Right atrium auricular region (tissue), 2 donors: ENCODE data around the gene MAGI1. TPM values are rescaled to one million over a fixed set of nuclear protein-coding genes. Genes with fewer than 3 reads are reported as not detected.

Experiments
- DNase-seq: peaks from one replicate; pipeline ENCODE4 v3.0.0-alpha.2; 2019; ENCODE audit warnings: low spot score
- H3K27ac ChIP-seq, 2 donors: fragments of 200-600 bp; sonication (generic); 1 replicate in 1 of 2; 2 replicates in 1 of 2; pipeline ENCODE4 v1.5.1; 2016 to 2019
- H3K27me3 ChIP-seq, 2 donors: fragments of 200-600 bp; sonication (generic); one replicate each; pipeline versions ENCODE4 v1.5.1 to v1.6.0; 2017 to 2019
- H3K36me3 ChIP-seq: fragments of 200-600 bp; sonication (generic); one replicate; pipeline ENCODE4 v1.5.1; 2016
- H3K4me1 ChIP-seq, 2 donors: fragments of 200-600 bp; sonication (generic); one replicate each; pipeline versions ENCODE4 v1.5.1 to v1.6.0; 2017 to 2019
- H3K4me3 ChIP-seq, 2 donors: fragments of 200-600 bp; sonication (generic); 1 replicate in 1 of 2; 2 replicates in 1 of 2; pipeline ENCODE4 v1.5.1; 2017 to 2019; ENCODE audit warnings: mild to moderate bottlenecking in 1 of 2, moderate library complexity in 1 of 2
- H3K9me3 ChIP-seq, 2 donors: fragments of 200-600 bp; sonication (generic); one replicate each; pipeline ENCODE4 v1.5.1; 2019
- CTCF ChIP-seq, 2 donors: fragments of 200-600 bp; sonication (generic); IDR thresholded peaks; one replicate each; pipeline ENCODE4 v1.5.1; 2019; ENCODE audit warnings: antibody characterized with exemption in 2 of 2
- total RNA-seq, 2 donors: library from RNA; depleted of rRNA; stranded (reverse); fragments of >200 nt; gene quantifications; one replicate each; pipeline ENCODE4 v1.1.0, GENCODE V29; 2016

MAGI1 gene
- total RNA-seq, 2 donors from 2014 or later = 28.5 to 34.8 TPM

GRCh38 chr3:65472501-65472900 lies 566.2 kb downstream of the MAGI1 start:
- DNase-seq = no peak
- no peak for TF ChIP-seq CTCF (IDR thresholded peaks at IDR 0.05)
- no peaks in the 10 kb centered on the region for H3K36me3 ChIP-seq
- no peak overlapping the region for H3K27ac ChIP-seq
- no peaks in the 10 kb centered on the region for H3K27me3 ChIP-seq
- H3K4me3 ChIP-seq = no peak overlapping the region
- peaks cover 0 to 12% of the 10 kb centered on the region in 2 donors for H3K4me1 ChIP-seq
- H3K9me3 ChIP-seq = no peaks in the 10 kb centered on the region

GRCh38 chr3:65466300-65466988 lies 572.3 kb downstream of the MAGI1 start:
- no peak for DNase-seq
- Histone ChIP-seq H3K4me1 (no peaks in the 10 kb centered on the region), H3K27me3 (no peaks in the 10 kb centered on the region), H3K4me3 (no peak overlapping the region), H3K27ac (no peak overlapping the region), H3K36me3 (no peaks in the 10 kb centered on the region), H3K9me3 (no peaks in the 10 kb centered on the region)
- TF ChIP-seq CTCF (IDR thresholded peaks at IDR 0.05) = no peak

DNA sequence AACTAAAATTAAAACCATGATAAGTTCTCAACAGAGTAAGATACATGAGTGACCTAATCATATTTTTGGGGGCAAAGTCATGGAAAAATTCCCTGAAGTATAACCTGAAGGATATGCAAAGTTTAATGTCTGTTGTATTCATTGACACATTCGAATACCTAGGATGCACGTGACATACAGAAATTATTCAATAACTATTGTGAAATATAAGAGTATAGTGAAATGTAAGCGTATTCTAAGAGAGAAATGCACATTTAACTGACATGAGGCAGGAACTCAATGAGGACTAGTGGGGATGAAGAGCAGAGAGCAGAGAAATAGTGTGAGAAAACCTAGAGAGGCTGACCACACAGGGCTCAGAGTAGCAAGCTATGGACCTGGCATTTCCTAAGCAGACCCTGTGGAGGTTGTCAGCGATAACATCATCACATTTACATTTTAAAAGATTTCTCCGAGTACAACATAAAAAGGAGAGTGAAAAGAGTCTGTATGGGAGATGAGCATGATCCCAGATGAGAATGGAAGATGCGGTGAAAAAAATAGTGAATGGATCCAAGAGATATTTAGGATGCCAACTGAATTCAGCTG lies 588.8 kb downstream of the MAGI1 start:
- Histone ChIP-seq H3K36me3 (no peaks in the 10 kb centered on the region), H3K4me1 (no peaks in the 10 kb centered on the region), H3K4me3 (no peak overlapping the region), H3K9me3 (no peaks in the 10 kb centered on the region), H3K27me3 (no peaks in the 10 kb centered on the region), H3K27ac (no peak overlapping the region)
- TF ChIP-seq CTCF (IDR thresholded peaks at IDR 0.05) = no peak
- DNase-seq = no peak

DNA sequence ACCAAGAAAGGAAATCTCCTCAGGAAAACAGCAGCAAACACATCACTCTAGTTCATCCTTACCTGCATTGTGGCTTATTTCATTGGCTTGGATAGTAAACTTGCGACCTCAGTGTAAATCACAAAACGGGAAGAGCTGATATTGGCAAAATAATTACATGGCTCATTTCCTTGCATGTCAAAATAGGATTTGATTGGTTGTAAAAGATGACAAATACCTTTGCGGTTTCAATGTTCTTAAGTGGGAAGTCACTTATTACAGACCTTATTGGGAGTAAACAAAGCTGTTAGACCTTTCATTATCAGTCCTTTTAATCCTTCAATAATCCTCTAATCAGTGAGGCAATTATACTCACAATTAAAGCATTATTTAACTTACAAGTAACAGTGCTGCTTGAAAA lies 590.6 kb downstream of the MAGI1 start:
- no peak overlapping the region for H3K27ac ChIP-seq
- H3K36me3 ChIP-seq = no peaks in the 10 kb centered on the region
- no peak for DNase-seq
- H3K4me1 ChIP-seq = no peaks in the 10 kb centered on the region
- H3K27me3 ChIP-seq = no peaks in the 10 kb centered on the region
- no peaks in the 10 kb centered on the region for H3K9me3 ChIP-seq
- TF ChIP-seq CTCF (IDR thresholded peaks at IDR 0.05) = no peak
- no peak overlapping the region for H3K4me3 ChIP-seq

- TF ChIP-seq CTCF (IDR thresholded peaks at IDR 0.05) = no peak
Measured at GRCh38 chr3:65445573-65446169, 593.0 kb downstream of the MAGI1 start.

More at GRCh38 chr3:65445573-65446169, 593.0 kb downstream of the MAGI1 start:
- Histone ChIP-seq H3K36me3 (no peaks in the 10 kb centered on the region), H3K4me1 (no peaks in the 10 kb centered on the region), H3K27me3 (no peaks in the 10 kb centered on the region), H3K9me3 (no peaks in the 10 kb centered on the region), H3K4me3 (no peak overlapping the region), H3K27ac (no peak overlapping the region)
- DNase-seq = no peak
